ENCODE results near the gene GPR37L1.

GRCh38 chr1:202133496-202133895 lies 10.8 kb downstream of the GPR37L1 start:
- TF ChIP-seq POLR2A (IDR thresholded peaks at IDR 0.05), result no peak
- TF ChIP-seq, protein P1, sequence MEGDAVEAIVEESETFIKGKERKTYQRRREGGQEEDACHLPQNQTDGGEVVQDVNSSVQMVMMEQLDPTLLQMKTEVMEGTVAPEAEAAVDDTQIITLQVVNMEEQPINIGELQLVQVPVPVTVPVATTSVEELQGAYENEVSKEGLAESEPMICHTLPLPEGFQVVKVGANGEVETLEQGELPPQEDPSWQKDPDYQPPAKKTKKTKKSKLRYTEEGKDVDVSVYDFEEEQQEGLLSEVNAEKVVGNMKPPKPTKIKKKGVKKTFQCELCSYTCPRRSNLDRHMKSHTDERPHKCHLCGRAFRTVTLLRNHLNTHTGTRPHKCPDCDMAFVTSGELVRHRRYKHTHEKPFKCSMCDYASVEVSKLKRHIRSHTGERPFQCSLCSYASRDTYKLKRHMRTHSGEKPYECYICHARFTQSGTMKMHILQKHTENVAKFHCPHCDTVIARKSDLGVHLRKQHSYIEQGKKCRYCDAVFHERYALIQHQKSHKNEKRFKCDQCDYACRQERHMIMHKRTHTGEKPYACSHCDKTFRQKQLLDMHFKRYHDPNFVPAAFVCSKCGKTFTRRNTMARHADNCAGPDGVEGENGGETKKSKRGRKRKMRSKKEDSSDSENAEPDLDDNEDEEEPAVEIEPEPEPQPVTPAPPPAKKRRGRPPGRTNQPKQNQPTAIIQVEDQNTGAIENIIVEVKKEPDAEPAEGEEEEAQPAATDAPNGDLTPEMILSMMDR (IDR thresholded peaks at IDR 0.05), result no peak

All from thyroid gland (tissue), 4 donors.